Mucosa of rectum (tissue), 2 donors: ENCODE data around the gene TGM4.

ENCODE experiments used
- H3K27ac ChIP-seq, 2 donors: one replicate each; pipeline ENCODE4 v1.7.0; 2013; ENCODE audit warnings: inconsistent platforms in 2 of 2, low read depth in 2 of 2, low read length in 2 of 2
- H3K27me3 ChIP-seq, 2 donors: one replicate each; pipeline ENCODE4 v1.7.0; 2013; ENCODE audit warnings: low read length in 2 of 2; ENCODE audit not compliant: control insufficient read depth in 2 of 2, insufficient read depth in 2 of 2
- H3K36me3 ChIP-seq, 2 donors: one replicate each; pipeline ENCODE4 v1.7.0; 2013; ENCODE audit warnings: low read length in 2 of 2; ENCODE audit not compliant: control insufficient read depth in 2 of 2, insufficient read depth in 2 of 2
- H3K4me1 ChIP-seq, 2 donors: one replicate each; pipeline ENCODE4 v1.7.0; 2013; ENCODE audit warnings: low read length in 2 of 2, mild to moderate bottlenecking in 1 of 2; ENCODE audit not compliant: control insufficient read depth in 2 of 2, insufficient read depth in 2 of 2
- H3K4me3 ChIP-seq, 2 donors: one replicate each; pipeline ENCODE4 v1.7.0; 2013; ENCODE audit warnings: low read length in 2 of 2
- H3K9ac ChIP-seq, 2 donors: one replicate each; pipeline ENCODE4 v1.7.0; 2013; ENCODE audit warnings: low read length in 2 of 2, low read depth in 1 of 2, mild to moderate bottlenecking in 1 of 2
- H3K9me3 ChIP-seq, 2 donors: one replicate each; pipeline ENCODE4 v1.7.0; 2013; ENCODE audit warnings: low read length in 2 of 2; ENCODE audit not compliant: control insufficient read depth in 2 of 2
- donor health status: healthy.
- donor health status: Normal muscosa, but diverticular disease.

TGM4 gene

GRCh38 chr3:44874308-44874707 lies at the start of gene TGM4:
TSS of gene TGM4 (plus strand) at chr3:44874608. CDS start at chr3:44874679, 71 bp downstream.
- H3K27ac ChIP-seq: no peak within 1 kb of the TSS
- H3K36me3 ChIP-seq: no peaks in the 10 kb centered on the region
- peaks cover 0 to 8% of the 10 kb centered on the region in 2 donors for H3K4me1 ChIP-seq
- H3K9ac ChIP-seq: no peak within 1 kb of the TSS
- H3K27me3 ChIP-seq: no peaks in the 10 kb centered on the region
- H3K9me3 ChIP-seq: no peaks in the 10 kb centered on the region
- no peak within 1 kb of the TSS for H3K4me3 ChIP-seq

- no peak overlapping the region for H3K9ac ChIP-seq
- no peaks in the 10 kb centered on the region for H3K9me3 ChIP-seq
- no peak overlapping the region for H3K4me3 ChIP-seq
- H3K36me3 ChIP-seq: no peaks in the 10 kb centered on the region
- H3K27ac ChIP-seq: no peak overlapping the region
- H3K27me3 ChIP-seq: no peaks in the 10 kb centered on the region
- H3K4me1 ChIP-seq: no peaks in the 10 kb centered on the region
Measured at GRCh38 chr3:44825264-44825925, 49.0 kb upstream of the TGM4 start.

- Histone ChIP-seq H3K4me1 (no peaks in the 10 kb centered on the region), H3K9me3 (no peaks in the 10 kb centered on the region), H3K36me3 (no peaks in the 10 kb centered on the region), H3K27me3 (no peaks in the 10 kb centered on the region), H3K9ac (no peak overlapping the region), H3K27ac (no peak overlapping the region), H3K4me3 (no peak overlapping the region)
Measured at GRCh38 chr3:44827196-44827595, 47.2 kb upstream of the TGM4 start.

- Histone ChIP-seq H3K4me1 (no peaks in the 10 kb centered on the region), H3K4me3 (no peak overlapping the region), H3K9ac (no peak overlapping the region), H3K27ac (no peak overlapping the region), H3K9me3 (no peaks in the 10 kb centered on the region), H3K27me3 (no peaks in the 10 kb centered on the region), H3K36me3 (no peaks in the 10 kb centered on the region)
Measured at GRCh38 chr3:44831232-44831631, 43.2 kb upstream of the TGM4 start.

GRCh38 chr3:44832032-44832431 lies 42.4 kb upstream of the TGM4 start:
- H3K9ac ChIP-seq: no peak overlapping the region
- H3K4me1 ChIP-seq: no peaks in the 10 kb centered on the region
- no peaks in the 10 kb centered on the region for H3K27me3 ChIP-seq
- no peaks in the 10 kb centered on the region for H3K36me3 ChIP-seq
- H3K27ac ChIP-seq: no peak overlapping the region
- H3K4me3 ChIP-seq: no peak overlapping the region
- H3K9me3 ChIP-seq: peaks cover 5 to 6% of the 10 kb centered on the region in 2 donors

GRCh38 chr3:44832965-44833364 lies 41.4 kb upstream of the TGM4 start:
- Histone ChIP-seq H3K27ac (no peak overlapping the region), H3K9me3 (peaks cover 5 to 6% of the 10 kb centered on the region in 2 donors), H3K9ac (no peak overlapping the region), H3K4me1 (no peaks in the 10 kb centered on the region), H3K36me3 (no peaks in the 10 kb centered on the region), H3K4me3 (no peak overlapping the region), H3K27me3 (no peaks in the 10 kb centered on the region)

- H3K4me3 ChIP-seq: no peak overlapping the region
- H3K4me1 ChIP-seq: no peaks in the 10 kb centered on the region
- no peaks in the 10 kb centered on the region for H3K36me3 ChIP-seq
- no peak overlapping the region for H3K27ac ChIP-seq
- peaks cover 5 to 6% of the 10 kb centered on the region in 2 donors for H3K9me3 ChIP-seq
- no peaks in the 10 kb centered on the region for H3K27me3 ChIP-seq
- no peak overlapping the region for H3K9ac ChIP-seq
Measured at GRCh38 chr3:44833394-44833793, 41.0 kb upstream of the TGM4 start.

- no peak overlapping the region for H3K4me3 ChIP-seq
- no peak overlapping the region for H3K9ac ChIP-seq
- no peaks in the 10 kb centered on the region for H3K4me1 ChIP-seq
- H3K27me3 ChIP-seq: no peaks in the 10 kb centered on the region
- H3K9me3 ChIP-seq: peaks cover 5 to 6% of the 10 kb centered on the region in 2 donors
- no peaks in the 10 kb centered on the region for H3K36me3 ChIP-seq
- H3K27ac ChIP-seq: no peak overlapping the region
Measured at GRCh38 chr3:44835684-44836083, 38.7 kb upstream of the TGM4 start.

- Histone ChIP-seq H3K9ac (no peak overlapping the region), H3K36me3 (peaks cover 0 to 4% of the 10 kb centered on the region in 2 donors), H3K4me1 (no peaks in the 10 kb centered on the region), H3K27me3 (no peaks in the 10 kb centered on the region), H3K27ac (no peak overlapping the region), H3K4me3 (no peak overlapping the region), H3K9me3 (no peaks in the 10 kb centered on the region)
Measured at GRCh38 chr3:44842376-44842775, 32.0 kb upstream of the TGM4 start.

- Histone ChIP-seq H3K27me3 (no peaks in the 10 kb centered on the region), H3K9ac (no peak overlapping the region), H3K27ac (no peak overlapping the region), H3K4me1 (no peaks in the 10 kb centered on the region), H3K9me3 (no peaks in the 10 kb centered on the region), H3K36me3 (peaks cover 0 to 4% of the 10 kb centered on the region in 2 donors), H3K4me3 (no peak overlapping the region)
Measured at GRCh38 chr3:44845528-44846520, 28.6 kb upstream of the TGM4 start.
